ENCODE measurements around the gene TENT4A. TPM values are rescaled to one million over a fixed set of nuclear protein-coding genes. Genes with fewer than 3 reads are reported as not detected.
A peak's percentile ranks its signal among the peaks of the same experiment; 100 is the strongest.

The TENT4A gene
- total RNA-seq, 2 experiments from 2014 or later: 39.0 to 46.1 TPM

DNA sequence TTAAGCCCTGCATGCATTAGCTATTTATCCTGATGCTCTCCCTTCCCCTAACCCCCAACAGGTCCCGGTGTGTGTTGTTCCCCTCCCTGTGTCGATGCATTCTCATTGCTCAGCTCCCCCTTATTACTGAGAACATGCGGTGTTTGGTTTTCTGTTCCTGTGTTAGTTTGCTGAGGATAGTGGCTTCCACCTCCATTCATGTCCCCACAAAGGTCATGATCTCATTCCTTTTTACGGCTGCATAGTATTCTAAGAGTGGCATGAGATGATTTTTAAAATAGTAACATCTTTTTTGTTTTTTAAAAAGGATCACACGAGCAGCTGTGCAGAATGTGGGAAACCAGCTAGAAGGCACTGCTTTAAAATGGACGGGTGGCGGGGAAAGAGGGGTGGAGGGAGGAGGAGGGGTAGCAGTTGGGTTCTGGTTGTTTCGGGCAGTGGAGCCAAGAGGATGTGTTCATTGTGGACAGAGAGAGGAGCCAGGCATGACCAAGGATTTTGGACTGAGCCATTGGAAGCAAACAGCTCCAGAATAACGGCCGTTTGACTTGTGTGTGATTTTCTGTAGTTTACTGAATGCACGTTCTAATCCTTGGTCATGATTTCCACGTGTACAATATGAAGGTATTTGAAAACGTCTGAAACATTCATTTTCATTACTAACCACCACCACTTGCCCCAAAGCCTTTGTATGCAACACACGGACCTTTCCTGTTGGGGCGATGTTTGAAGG, 1.7 kb upstream of the TENT4A start:
- Histone ChIP-seq H3K36me3 (ENCODE audit: insufficient read depth, low read length) (peaks cover 12% of the 10 kb centered on the region), H3K4me2 (ENCODE audit: low read length) (peak overlapping the region; percentile 95), H4K20me1 (ENCODE audit: insufficient read depth, low read length) (peaks cover 19% of the 10 kb centered on the region), H3K4me1 (ENCODE audit: insufficient read depth, low read length, poor library complexity, severe bottlenecking) (peaks cover 43% of the 10 kb centered on the region), H3K9me2 (ENCODE audit: insufficient read depth, low read length) (no peaks in the 10 kb centered on the region), H3K79me2 (ENCODE audit: insufficient read depth, low read depth, low read length) (peaks cover 21% of the 10 kb centered on the region), H3K27ac (ENCODE audit: low read depth, low read length, poor library complexity, severe bottlenecking) (peak overlapping the region; percentile 70), H3K4me3 (ENCODE audit: low read depth, low read length, poor library complexity, severe bottlenecking) (peak overlapping the region; percentile 71), H2AFZ (ENCODE audit: low read length) (peak overlapping the region; percentile 56; the same call in 1 of the 2 replicates), H3K9me3 (ENCODE audit: low read length) (no peaks in the 10 kb centered on the region)
- POLR2A ChIA-PET: interaction anchor here (0.6 to 2.3 kb wide), 5 partner anchors 11 to 488 kb away, joined by 5 to 9 read pairs (median 8); partner anchors contain the start of genes NSUN2 and SRD5A1
- no peak for TF ChIP-seq EZH2phosphoT487 (IDR thresholded peaks at IDR 0.05; ENCODE audit: borderline replicate concordance, low read depth, low read length)
- TF ChIP-seq, protein P1, sequence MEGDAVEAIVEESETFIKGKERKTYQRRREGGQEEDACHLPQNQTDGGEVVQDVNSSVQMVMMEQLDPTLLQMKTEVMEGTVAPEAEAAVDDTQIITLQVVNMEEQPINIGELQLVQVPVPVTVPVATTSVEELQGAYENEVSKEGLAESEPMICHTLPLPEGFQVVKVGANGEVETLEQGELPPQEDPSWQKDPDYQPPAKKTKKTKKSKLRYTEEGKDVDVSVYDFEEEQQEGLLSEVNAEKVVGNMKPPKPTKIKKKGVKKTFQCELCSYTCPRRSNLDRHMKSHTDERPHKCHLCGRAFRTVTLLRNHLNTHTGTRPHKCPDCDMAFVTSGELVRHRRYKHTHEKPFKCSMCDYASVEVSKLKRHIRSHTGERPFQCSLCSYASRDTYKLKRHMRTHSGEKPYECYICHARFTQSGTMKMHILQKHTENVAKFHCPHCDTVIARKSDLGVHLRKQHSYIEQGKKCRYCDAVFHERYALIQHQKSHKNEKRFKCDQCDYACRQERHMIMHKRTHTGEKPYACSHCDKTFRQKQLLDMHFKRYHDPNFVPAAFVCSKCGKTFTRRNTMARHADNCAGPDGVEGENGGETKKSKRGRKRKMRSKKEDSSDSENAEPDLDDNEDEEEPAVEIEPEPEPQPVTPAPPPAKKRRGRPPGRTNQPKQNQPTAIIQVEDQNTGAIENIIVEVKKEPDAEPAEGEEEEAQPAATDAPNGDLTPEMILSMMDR (conservative IDR thresholded peaks at IDR 0.05; ENCODE audit: low read length): peak; percentile 39; the same call in 1 of the 2 replicates
- BruUV-seq (replicated peaks): no TSS peak
- intact Hi-C loops (cut with micrococcal nuclease; ENCODE audit: unreplicated experiment): loop anchor here (1.0 to 2.0 kb wide), 4 partner anchors 17 to 59 kb away; no protein-coding TSS in a partner anchor
- no peak for DNase-seq (ENCODE audit: low spot score)
- CTCF ChIA-PET (ENCODE audit: unreplicated experiment): no interaction called here

DNA sequence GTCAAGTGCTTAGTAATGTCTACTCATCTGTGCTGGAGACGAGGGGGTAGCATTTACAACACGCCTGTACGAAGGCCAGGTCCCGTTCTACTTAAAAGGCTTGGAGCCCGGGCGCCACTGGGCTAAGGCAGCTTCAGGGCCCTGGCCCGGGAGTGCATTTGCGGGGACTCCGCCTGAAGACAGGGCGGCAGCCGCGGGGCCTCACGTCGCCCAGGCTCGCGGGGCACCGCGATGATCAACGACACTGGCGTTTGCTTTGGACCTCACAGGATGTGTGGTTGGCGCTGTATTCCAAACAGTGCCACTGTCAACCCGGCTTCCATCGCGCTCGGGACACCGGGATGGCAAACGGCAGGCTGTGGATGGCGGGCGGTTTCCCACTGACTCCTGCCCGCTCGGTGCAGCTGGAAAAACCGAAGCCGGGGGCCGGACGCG, 1.1 kb upstream of the TENT4A start:
- CTCF ChIA-PET (ENCODE audit: unreplicated experiment): no interaction called here
- H3K79me2 ChIP-seq (ENCODE audit: insufficient read depth, low read depth, low read length): peaks cover 26% of the 10 kb centered on the region
- intact Hi-C loops (cut with micrococcal nuclease; ENCODE audit: unreplicated experiment): loop anchor here (1.0 to 2.0 kb wide), 4 partner anchors 17 to 60 kb away; no protein-coding TSS in a partner anchor
- H3K9me3 ChIP-seq (ENCODE audit: low read length): no peaks in the 10 kb centered on the region
- peaks cover 25% of the 10 kb centered on the region for H4K20me1 ChIP-seq (ENCODE audit: insufficient read depth, low read length)
- peaks cover 18% of the 10 kb centered on the region for H3K36me3 ChIP-seq (ENCODE audit: insufficient read depth, low read length)
- peak overlapping the region; percentile 56 for H2AFZ ChIP-seq (ENCODE audit: low read length)
- peak overlapping the region; percentile 95 for H3K4me2 ChIP-seq (ENCODE audit: low read length)
- peak overlapping the region; percentile 70 for H3K27ac ChIP-seq (ENCODE audit: low read depth, low read length, poor library complexity, severe bottlenecking)
- no peaks in the 10 kb centered on the region for H3K9me2 ChIP-seq (ENCODE audit: insufficient read depth, low read length)
- TF ChIP-seq, protein P1 (conservative IDR thresholded peaks at IDR 0.05; ENCODE audit: low read length): no peak; the same call in 1 of the 2 replicates
- TF ChIP-seq EZH2phosphoT487 (IDR thresholded peaks at IDR 0.05; ENCODE audit: borderline replicate concordance, low read depth, low read length): no peak
- TSS peak; percentile 86 for BruUV-seq (replicated peaks)
- DNase-seq (ENCODE audit: low spot score): peak; percentile 56
- peak overlapping the region; percentile 71 for H3K4me3 ChIP-seq (ENCODE audit: low read depth, low read length, poor library complexity, severe bottlenecking)
- POLR2A ChIA-PET: interaction anchor here (1.0 to 2.3 kb wide), 4 partner anchors 10 to 79 kb away, joined by 6 to 9 read pairs (median 8); partner anchors contain the start of genes NSUN2 and SRD5A1
- peaks cover 49% of the 10 kb centered on the region for H3K4me1 ChIP-seq (ENCODE audit: insufficient read depth, low read length, poor library complexity, severe bottlenecking)
